VCaP (cell line): ENCODE data around the gene CCT7.

Source experiments
- H3K27ac ChIP-seq: fragments of 450-650 bp; 2 replicates; pipeline ENCODE4 v1.5.1; 2017
- TF ChIP-seq, protein P1 (sequence below): fragments of 450-650 bp; conservative IDR thresholded peaks from 2 replicates; pipeline ENCODE4 v1.5.1; 2017; ENCODE audit warnings: mild to moderate bottlenecking, moderate library complexity

The CCT7 gene

DNA sequence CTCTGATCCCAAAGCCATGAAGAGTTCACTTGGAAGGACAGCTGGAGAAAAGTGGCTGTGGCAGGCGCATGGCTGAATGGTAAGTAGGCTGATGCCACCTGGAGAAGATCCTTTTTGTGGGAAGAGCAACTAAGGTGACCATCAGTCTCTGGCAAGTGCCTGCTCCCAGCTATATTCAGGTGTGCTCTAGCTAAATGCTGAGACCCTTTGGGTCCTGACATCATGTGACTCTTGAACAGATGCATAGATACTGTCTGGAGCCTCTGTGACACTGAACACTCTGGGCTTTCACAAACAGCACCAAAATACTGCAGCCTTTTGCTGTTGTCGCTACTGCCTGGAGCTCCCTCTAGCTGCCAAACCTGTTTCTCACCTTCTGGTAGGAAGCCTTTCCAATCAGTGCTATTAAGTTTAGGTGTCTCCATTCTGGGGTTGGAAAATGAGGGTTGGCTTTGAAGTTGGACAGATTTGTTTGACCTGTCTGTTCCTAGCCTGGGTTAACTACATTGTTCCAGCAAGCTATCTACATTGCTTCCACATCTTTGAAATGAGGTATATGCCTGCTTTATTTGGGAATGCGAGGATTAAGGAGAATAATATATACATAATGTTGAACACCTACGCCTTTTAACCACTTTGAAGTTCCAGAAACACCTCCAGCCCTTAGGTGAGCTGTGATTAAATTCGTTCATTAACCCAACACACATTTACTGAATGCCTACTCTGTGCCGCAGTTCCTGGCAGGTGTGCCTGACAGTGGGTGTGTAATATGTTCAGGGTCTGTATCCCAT is 56.1 kb downstream of the CCT7 start:
- TF ChIP-seq, protein P1, sequence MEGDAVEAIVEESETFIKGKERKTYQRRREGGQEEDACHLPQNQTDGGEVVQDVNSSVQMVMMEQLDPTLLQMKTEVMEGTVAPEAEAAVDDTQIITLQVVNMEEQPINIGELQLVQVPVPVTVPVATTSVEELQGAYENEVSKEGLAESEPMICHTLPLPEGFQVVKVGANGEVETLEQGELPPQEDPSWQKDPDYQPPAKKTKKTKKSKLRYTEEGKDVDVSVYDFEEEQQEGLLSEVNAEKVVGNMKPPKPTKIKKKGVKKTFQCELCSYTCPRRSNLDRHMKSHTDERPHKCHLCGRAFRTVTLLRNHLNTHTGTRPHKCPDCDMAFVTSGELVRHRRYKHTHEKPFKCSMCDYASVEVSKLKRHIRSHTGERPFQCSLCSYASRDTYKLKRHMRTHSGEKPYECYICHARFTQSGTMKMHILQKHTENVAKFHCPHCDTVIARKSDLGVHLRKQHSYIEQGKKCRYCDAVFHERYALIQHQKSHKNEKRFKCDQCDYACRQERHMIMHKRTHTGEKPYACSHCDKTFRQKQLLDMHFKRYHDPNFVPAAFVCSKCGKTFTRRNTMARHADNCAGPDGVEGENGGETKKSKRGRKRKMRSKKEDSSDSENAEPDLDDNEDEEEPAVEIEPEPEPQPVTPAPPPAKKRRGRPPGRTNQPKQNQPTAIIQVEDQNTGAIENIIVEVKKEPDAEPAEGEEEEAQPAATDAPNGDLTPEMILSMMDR, result peak; percentile 87
- H3K27ac ChIP-seq, result no peak overlapping the region

DNA sequence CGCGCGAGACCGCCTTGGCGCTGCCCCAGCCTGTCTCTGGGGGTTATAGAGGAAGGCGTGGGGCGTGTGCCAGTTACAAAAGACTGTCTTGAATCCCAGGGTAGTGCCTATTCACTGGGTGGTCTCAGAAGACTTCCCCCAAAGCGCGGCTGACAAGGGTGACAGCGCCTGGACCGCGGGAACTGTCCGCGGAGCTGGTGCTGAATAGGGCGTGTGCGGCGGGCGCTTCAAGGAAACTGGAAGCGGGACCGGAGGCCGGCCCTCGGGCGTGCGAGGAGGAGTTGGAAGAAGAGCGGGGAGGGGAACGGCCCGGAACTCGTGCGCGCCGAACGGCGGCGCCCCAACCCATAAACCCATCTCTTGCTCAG is 57.0 kb downstream of the CCT7 start:
- TF ChIP-seq, protein P1, result no peak
- no peak overlapping the region for H3K27ac ChIP-seq

DNA sequence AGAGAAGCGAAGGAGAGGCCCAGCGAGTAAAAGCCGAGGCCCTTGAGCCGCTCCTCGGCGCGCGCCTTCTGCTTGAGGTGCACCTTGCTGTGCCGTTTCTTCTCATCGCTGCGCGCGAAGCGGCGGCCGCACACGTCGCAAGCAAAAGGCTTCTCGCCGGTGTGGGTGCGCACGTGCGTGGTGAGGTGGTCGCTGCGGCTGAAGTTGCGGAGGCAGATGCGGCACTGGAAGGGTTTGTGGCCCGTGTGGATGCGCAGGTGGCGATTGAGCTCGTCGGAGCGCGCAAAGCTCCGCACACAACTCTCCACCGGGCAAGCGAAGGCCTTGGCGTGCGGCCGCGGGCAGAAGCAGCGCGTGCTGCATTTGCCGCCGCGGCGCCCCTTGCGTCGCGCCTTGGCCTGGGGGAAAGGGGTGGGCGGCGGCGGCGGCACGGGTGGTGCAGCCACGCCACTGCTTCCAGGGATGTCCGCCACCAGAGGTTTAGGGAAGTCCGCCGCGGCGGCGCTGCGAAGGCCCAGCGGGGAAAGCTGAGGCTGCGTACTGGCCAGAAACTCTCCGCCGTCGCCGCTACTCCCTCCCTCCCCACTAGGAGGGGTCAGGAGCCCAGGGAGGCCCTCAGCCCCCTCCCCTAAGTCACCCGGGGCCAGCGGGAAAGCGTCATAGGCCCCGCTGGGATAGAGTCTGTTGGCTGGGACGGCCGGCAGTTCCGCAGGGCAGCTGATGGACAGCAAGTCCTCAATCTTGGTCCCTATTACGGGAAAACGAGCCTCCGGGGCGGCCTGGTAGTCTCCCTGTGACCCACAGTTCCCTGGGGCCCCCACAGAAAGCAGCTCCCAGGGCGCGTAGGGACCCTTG is 57.6 kb downstream of the CCT7 start:
- no peak overlapping the region for H3K27ac ChIP-seq
- TF ChIP-seq, protein P1, result peak; percentile 50

DNA sequence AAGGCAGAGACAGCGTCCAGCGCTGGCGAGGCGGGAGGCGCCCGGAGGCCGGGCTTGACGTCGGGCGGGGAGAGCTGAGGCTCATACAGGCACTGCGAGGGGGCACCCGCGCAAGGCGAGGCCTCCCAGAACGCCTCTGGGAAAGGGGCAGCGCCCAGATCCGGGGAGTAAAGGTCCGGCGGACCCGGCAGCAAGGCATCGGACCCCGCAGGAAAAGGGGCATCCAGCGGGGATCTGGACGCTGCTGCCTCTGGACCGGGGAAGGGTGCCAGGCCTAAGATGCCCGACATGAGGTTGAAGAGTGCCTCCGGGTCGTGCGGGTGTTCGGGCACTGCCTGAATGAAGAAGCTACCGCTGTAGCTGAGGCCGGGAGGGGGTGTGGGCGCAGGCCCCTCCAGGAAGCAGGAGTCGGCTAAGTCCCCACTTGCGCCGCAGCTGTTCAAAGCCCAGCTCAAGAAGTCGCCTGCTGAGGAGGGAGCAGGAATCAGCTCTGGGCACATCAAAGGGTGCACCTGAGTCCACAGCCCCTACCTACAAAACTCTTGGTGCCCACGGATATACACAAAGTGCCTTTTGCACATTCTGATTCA is 58.3 kb downstream of the CCT7 start:
- TF ChIP-seq, protein P1, result no peak
- H3K27ac ChIP-seq, result no peak overlapping the region

DNA sequence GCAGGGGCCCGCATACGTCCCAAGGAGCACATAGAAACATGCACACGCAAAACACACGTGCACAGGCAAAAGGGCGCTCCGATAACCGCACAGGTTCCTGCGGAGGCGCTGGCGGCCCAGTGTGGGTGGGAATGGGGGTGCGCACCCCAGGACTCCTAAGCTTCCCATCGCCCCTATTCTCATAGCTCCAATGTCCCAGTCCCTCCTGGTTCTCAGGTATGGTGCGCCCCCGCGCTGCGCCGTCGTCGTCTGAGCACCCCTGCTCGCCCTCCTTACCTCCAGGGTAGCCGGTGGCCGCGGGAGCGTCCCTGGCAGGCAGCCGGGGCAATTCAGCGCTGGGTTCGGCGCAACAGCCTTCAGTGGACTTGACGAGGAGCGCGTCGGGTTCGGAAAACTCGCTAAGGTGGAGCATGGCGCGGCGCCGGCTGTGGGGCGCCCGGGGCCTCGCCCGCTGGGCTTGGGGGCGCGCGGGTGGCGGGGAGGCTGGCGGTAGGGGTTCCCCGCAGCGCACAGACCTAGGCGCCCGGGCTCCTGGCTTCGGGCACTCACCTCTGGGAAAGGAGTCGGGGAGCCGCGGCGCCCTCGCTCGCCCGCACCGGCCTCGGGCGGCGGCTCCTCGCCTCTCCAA is 58.9 kb downstream of the CCT7 start:
- peak overlapping the region; percentile 21; the same call in 1 of the 2 replicates for H3K27ac ChIP-seq
- TF ChIP-seq, protein P1, result no peak

DNA sequence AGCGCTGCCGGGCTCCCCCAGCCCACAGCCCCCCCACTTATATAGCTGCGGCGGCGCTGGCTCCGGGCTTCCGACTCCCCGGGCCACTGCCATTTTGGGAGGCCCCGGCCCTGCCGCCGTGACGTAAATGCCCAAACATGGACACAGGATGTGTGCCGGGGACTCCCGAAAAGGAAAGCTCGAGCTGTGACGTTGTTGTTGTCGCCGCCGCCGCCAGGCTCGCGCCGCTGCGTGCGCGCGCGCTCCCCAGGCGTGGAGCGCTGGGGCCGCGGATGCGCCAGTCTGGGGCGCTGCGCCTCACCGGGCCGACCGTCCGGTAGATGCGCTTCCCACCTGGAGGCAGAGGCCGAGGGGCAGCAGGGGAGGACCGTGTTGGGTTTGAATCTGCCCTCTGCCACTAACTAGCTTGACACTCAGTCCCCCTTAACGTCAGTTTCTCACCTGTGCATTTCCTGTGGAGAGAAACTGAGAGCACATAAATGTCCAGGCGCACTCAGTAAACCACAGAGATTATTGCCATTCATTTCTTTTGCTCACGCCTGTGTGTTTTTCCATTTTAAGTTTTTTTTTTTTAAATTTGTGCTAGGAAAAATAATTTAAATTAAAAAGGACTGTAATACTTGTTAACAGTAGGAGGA is 59.5 kb downstream of the CCT7 start, which contains the start of gene EGR4:
Gene EGR4 (minus strand): TSS at position 15 of the 638 bp plus-strand sequence. CDS start 231 bp downstream, outside the sequence.
- peak within 1 kb of the TSS; percentile 21; the same call in 1 of the 2 replicates for H3K27ac ChIP-seq
- TF ChIP-seq, protein P1, result peak; percentile 13; the same call in 1 of the 2 replicates
